Myocyte (in vitro differentiated cells): Measurements from ENCODE around the gene ESM1. TPM values are rescaled to one million over a fixed set of nuclear protein-coding genes. Genes with fewer than 3 reads are reported as not detected.
A peak's percentile ranks its signal among the peaks of the same experiment; 100 is the strongest.

Source experiments
- DNase-seq: peaks from one replicate; pipeline ENCODE4 v3.0.0-alpha.2; 2012; ENCODE audit warnings: low read depth
- total RNA-seq: library from RNA; depleted of rRNA; stranded (reverse); fragments of >200 nt; gene quantifications from 2 replicates; pipeline ENCODE4 v1.2.3, GENCODE V29; 2014

The ESM1 gene
- total RNA-seq, 1 donor from 2014 or later: not detected

- DNase-seq: no peak
These were observed 869 bp upstream of the ESM1 start for GRCh38 chr5:54986269-54986654.

GRCh38 chr5:54981928-54982327 is 3.5 kb downstream of the ESM1 start:
- DNase-seq: no peak

DNA sequence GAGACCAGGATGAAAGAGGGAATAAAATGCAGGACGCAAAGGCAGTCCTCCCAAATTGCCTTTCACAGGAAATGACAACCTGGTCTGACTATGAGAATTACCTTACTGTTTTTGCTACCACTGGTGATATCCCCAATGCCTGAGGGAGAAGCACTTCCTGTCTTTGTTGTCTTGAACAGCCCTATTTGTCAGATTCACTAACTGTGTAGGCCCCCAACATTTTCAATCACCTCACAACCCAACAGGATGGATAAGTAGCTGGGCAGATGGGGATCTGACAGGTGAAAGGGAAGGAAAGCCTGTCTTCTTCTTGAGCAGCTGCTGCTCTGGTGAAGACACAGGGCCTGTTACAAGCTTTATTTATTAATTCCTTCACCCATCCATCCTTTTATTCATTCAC is 9.7 kb downstream of the ESM1 start:
- DNase-seq: no peak

DNA sequence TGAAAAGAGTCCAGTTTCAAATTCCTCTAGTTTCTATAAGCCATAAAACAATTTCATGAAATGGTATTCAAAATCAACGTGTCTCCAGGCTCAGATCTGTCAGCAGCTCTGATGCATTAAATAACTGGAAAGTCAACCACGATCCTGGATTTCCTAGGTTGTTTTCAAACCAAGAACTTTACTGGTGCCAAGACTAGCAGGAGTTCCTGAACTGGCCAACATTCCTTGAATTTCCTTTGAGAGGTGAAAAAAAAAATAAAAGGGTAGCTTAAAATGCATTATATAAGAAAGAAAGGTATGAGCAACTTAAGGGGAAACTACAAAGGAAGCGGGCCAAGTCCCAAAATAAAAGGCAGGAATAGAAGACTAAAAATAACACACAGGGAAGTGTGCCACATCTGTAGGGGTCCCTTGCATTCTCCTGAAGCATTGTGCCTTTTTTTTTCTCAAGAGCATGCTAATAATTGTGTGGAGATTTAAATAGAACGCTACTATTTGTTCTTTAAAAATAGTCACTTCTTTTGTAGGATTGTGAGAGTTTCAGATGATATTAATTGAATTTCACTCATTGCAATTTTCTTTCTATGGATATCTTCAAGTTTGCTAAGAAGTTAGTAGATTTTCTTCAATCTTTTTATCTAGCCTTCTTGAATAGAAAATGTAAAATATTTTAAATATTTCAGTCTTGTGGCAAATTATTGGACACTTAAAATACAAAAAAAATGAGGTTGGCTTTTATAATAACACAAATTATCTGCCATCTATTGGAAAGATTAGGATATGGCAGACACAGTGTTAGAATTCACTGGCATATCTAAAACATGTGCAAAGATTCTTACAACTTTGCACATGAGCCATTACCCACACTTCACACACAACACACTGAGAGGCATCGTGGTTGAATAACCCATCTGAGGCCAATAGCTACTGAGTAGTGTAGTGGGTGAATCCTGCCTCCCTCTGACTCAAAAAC is 15.3 kb downstream of the ESM1 start:
- no peak for DNase-seq

GRCh38 chr5:54969242-54969641 is 16.2 kb downstream of the ESM1 start:
- DNase-seq: no peak

GRCh38 chr5:54965806-54966205 is 19.6 kb downstream of the ESM1 start:
- DNase-seq: no peak

DNA sequence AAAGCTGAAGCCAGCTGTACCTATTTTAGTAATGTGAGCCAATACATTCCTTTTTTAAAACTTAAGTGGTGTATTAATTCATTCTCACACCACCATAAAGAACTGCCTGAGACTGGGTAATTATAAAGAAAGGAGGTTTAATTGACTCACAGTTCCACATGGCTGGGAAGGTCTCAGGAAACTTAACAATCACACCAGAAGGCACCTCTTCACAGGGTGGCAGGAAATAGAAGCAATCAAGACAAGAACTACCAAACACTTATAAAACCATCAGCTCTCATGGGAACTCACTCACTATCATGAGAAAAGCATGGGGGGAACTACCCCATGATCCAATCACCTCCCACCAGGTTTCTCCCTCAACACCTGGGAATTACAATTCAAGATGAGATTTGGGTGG is 21.0 kb downstream of the ESM1 start:
- no peak for DNase-seq

DNA sequence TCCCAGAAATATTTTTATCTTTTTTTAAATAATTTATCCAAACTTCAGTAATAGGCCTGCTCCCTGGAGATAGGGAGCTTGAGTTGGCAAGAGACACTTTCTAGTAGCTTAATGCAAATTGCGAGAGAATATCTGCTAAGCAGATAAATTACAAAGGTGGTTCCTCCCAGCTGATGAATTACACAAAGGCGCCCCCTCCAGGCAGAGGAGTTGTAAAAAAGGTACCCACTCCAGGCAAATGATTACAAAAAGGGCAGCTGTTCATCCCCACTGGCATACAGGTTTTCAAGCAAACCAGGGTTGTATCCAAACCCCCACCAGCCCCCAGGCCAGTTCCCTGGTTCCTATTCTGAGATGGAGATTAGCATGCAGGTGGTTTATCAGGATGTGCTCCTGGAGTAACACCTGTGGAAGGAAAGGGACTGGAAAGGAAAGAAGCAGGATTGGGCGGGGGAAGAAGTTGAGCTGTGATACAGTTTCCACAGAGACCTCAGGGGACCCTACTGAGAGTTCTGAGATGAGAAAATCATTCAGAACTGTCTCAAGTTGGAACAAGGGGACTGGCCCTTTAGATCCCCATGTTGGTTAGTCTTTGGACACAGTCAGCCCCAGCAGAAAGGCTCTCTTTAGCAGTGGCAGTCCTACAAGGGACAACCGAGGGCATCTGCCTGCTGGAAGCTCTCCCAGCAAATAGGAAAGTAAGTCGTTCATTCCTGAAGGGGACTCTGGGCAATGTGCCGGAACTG is 25.5 kb downstream of the ESM1 start:
- DNase-seq: peak; percentile 11

- no peak for DNase-seq
These were observed 28.5 kb downstream of the ESM1 start for GRCh38 chr5:54956922-54957321.

GRCh38 chr5:54947187-54947586 is 38.2 kb downstream of the ESM1 start:
- no peak for DNase-seq

DNA sequence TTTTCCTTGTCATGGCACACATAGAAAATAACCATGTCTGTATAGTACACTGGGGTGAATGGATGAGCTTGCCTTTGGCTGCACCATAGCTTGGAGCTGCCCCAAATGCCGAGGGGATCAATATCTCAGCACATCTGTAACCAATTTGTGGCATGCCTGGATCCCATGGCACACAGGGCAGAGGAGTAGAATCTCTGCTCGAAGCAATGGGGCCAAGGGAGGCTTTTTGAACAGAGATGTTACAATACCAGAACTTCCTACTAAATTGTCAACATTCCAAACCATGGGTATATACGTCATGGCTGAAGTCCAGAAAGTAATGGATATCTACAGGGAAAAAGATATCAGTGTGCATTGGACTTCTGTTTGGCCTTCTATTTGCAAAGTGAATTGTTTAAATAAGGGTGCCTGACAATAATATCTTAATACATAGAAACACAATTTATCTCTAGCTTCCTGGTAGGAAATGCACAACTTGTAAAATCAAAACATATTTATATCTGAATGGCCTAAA is 39.0 kb downstream of the ESM1 start:
- no peak for DNase-seq

GRCh38 chr5:54944364-54944763 is 41.0 kb downstream of the ESM1 start:
- peak; percentile 56 for DNase-seq

- no peak for DNase-seq
These were observed 43.2 kb downstream of the ESM1 start for GRCh38 chr5:54942064-54942778.

DNA sequence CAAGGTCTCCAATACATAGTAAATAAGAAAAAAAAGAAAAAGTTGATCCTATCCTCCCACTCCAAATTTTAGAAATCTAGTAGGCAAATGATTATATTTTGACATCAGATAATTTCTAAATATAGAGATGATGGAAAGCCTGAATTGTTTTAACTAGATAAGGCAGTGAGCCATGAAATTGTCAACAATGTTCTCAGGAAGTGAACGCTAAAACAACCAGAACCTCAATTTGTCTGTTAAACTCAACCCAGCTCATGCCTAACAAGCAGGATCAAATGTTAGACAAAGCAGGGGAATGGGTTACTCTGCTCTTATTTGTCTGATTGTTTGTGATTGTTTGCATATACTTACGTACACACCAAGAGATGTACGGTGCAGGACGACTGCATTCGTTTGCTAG is 49.2 kb downstream of the ESM1 start:
- no peak for DNase-seq

GRCh38 chr5:54932789-54933188 is 52.6 kb downstream of the ESM1 start:
- no peak for DNase-seq

DNA sequence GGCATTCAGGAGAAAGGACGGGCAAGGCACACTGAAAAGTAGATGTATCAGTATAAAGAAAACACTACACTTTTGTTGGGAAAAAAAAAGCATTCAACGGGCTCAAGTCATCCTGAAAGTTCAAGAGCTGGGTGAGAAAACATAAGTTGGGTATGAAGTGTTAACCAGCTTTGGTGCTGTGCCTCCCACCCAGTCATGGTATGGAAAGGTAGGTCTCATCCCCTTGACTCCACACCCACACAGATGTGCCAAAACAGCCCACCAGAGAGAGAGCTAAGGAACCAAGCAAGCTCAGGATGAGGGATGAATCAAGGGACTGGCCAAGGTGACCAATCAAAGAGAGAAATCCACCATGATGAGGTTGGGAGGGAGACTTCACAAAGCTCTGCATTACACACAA is 54.7 kb downstream of the ESM1 start:
- no peak for DNase-seq

Other genes with a start within 250 kb of the ESM1 start
- gene GZMK, start 38.7 kb upstream of the ESM1 start, total RNA-seq: not detected in 2 replicates
- gene GZMA, start 117.1 kb upstream of the ESM1 start, total RNA-seq: not detected in 2 replicates
- gene GPX8, start 174.6 kb upstream of the ESM1 start, total RNA-seq: 83.7 and 90.6 TPM in 2 replicates
- gene CDC20B, start 187.6 kb upstream of the ESM1 start, total RNA-seq: not detected in 2 replicates
- not detected in 2 replicates for gene MCIDAS, start 241.7 kb upstream of the ESM1 start, total RNA-seq
- 2.3 and 2.6 TPM in 2 replicates for gene CCNO, start 248.0 kb upstream of the ESM1 start, total RNA-seq